Upper lobe of left lung (tissue), 6 donors: ENCODE data around the gene INHA. TPM values are rescaled to one million over a fixed set of nuclear protein-coding genes. Genes with fewer than 3 reads are reported as not detected.

Experiments
- ATAC-seq, 2 donors: fragments of 200-7000 bp; cut with Tn5 transposase; one replicate each; pipeline ENCODE4 v1.9.1; 2022; ENCODE audit warnings: mild to moderate bottlenecking in 2 of 2, moderate library complexity in 2 of 2; ENCODE audit not compliant: low FRiP score in 2 of 2
- DNase-seq, 2 donors: peaks; one replicate each; pipeline ENCODE4 v3.0.0-alpha.2; 2019 to 2020
- H3K27ac ChIP-seq, 4 donors: fragments of 200-600 bp; sonication (generic); one replicate each; pipeline ENCODE4 v1.5.1; 2016 to 2019
- H3K27me3 ChIP-seq, 4 donors: fragments of 200-600 bp; sonication (generic); one replicate each; pipeline ENCODE4 v1.5.1; 2017 to 2019
- H3K36me3 ChIP-seq, 4 donors: fragments of 200-600 bp; sonication (generic); one replicate each; pipeline ENCODE4 v1.5.1; 2016 to 2019
- H3K4me1 ChIP-seq, 4 donors: fragments of 200-600 bp; sonication (generic); one replicate each; pipeline ENCODE4 v1.5.1; 2018 to 2019
- H3K4me3 ChIP-seq, 4 donors: fragments of 200-600 bp; sonication (generic); one replicate each; pipeline ENCODE4 v1.5.1; 2017 to 2019; ENCODE audit warnings: mild to moderate bottlenecking in 2 of 4, moderate library complexity in 1 of 4
- H3K9me3 ChIP-seq, 4 donors: fragments of 200-600 bp; sonication (generic); one replicate each; pipeline ENCODE4 v1.5.1; 2018 to 2019
- CTCF ChIP-seq, 6 experiments: fragments of 450-650 bp in 4 of 6; fragments of 200-600 bp in 2 of 6; sonication (generic) in 2 of 6; IDR thresholded peaks; one replicate each; pipeline ENCODE4 v1.5.1; 2016 to 2019; ENCODE audit warnings: antibody characterized with exemption in 6 of 6
- EP300 ChIP-seq, 4 donors: sonication (generic); formaldehyde crosslinking; IDR thresholded peaks; one replicate each; pipeline ENCODE4 v1.5.1; 2017; ENCODE audit warnings: antibody characterized with exemption in 4 of 4, control low read depth in 2 of 4
- POLR2A ChIP-seq, 4 donors: fragments of 450-650 bp; IDR thresholded peaks; one replicate each; pipeline ENCODE4 v1.5.1; 2016 to 2017; ENCODE audit warnings: antibody characterized with exemption in 4 of 4, mild to moderate bottlenecking in 2 of 4
- POLR2AphosphoS5 ChIP-seq, 2 donors: sonication (generic); formaldehyde crosslinking; IDR thresholded peaks; one replicate each; pipeline ENCODE4 v1.5.1; 2017; ENCODE audit warnings: antibody characterized with exemption in 2 of 2
- WGBS, 2 donors: methylation state at CpG; one replicate each; pipeline ENCODE4 v1.1.5; 2017 to 2018; 5-methylcytosine and 5-hydroxymethylcytosine counted together
- total RNA-seq, 6 donors: library from RNA; depleted of rRNA in 4 of 6; stranded (reverse); fragments of >200 nt in 4 of 6; gene quantifications; one replicate each; pipeline versions ENCODE4 v1.1.0 to v1.2.1, GENCODE V29; 2016 to 2021
- donor health status: DM: no; HTN: no; CAD: no; lungs with moderate emphysema.
- donor health status: DM: no; HTN: yes; CAD: no; lungs with severe emphysema.

Gene INHA
- total RNA-seq, 6 donors from 2014 or later = 0.24 to 7.3 (median 0.43) TPM; not detected in 3

GRCh38 chr2:219549619-219550018, 22.5 kb upstream of the INHA start:
- no peaks in the 10 kb centered on the region for H3K36me3 ChIP-seq
- no peak overlapping the region for H3K4me3 ChIP-seq
- TF ChIP-seq POLR2AphosphoS5 (IDR thresholded peaks at IDR 0.05) = no peak
- no peak for TF ChIP-seq POLR2A (IDR thresholded peaks at IDR 0.05)
- TF ChIP-seq EP300 (IDR thresholded peaks at IDR 0.05) = no peak
- TF ChIP-seq CTCF (IDR thresholded peaks at IDR 0.05) = no peak
- ATAC-seq (no peak), DNase-seq (no peak)
- peaks cover 0 to 15% (median 7%) of the 10 kb centered on the region in 4 donors for H3K27me3 ChIP-seq
- H3K9me3 ChIP-seq = no peaks in the 10 kb centered on the region
- H3K4me1 ChIP-seq = peaks cover 19 to 24% (median 21%) of the 10 kb centered on the region in 4 donors
- H3K27ac ChIP-seq = no peak overlapping the region
- WGBS, 2 donors = 91 to 100% methylated on average over 2 to 9 of the region's 9 CpGs

- peaks cover 0 to 15% (median 7%) of the 10 kb centered on the region in 4 donors for H3K27me3 ChIP-seq
- H3K27ac ChIP-seq = peak overlapping the region in 1 of 4 donors; percentile 32
- H3K36me3 ChIP-seq = no peaks in the 10 kb centered on the region
- DNase-seq = peak; percentile 40 to 77
- no peak for TF ChIP-seq POLR2AphosphoS5 (IDR thresholded peaks at IDR 0.05)
- TF ChIP-seq EP300 (IDR thresholded peaks at IDR 0.05) = no peak
- TF ChIP-seq POLR2A (IDR thresholded peaks at IDR 0.05) = no peak
- no peak for TF ChIP-seq CTCF (IDR thresholded peaks at IDR 0.05)
- peak overlapping the region; percentile 46 to 78 (median 56) for H3K4me3 ChIP-seq
- H3K4me1 ChIP-seq = peaks cover 18 to 23% (median 19%) of the 10 kb centered on the region in 4 donors
- ATAC-seq = peak in 1 of 2 donors; percentile 0
- 10 to 12% methylated on average over 16 to 29 of the region's 54 CpGs for WGBS, 2 donors
- H3K9me3 ChIP-seq = no peaks in the 10 kb centered on the region
These were observed 20.4 kb upstream of the INHA start for GRCh38 chr2:219551441-219552381.

GRCh38 chr2:219552382-219553167, 19.5 kb upstream of the INHA start:
- no peak for TF ChIP-seq POLR2A (IDR thresholded peaks at IDR 0.05)
- no peak for TF ChIP-seq CTCF (IDR thresholded peaks at IDR 0.05)
- TF ChIP-seq POLR2AphosphoS5 (IDR thresholded peaks at IDR 0.05) = no peak
- TF ChIP-seq EP300 (IDR thresholded peaks at IDR 0.05) = no peak

GRCh38 chr2:219553168-219553417, 19.0 kb upstream of the INHA start:
- H3K4me1 ChIP-seq = peaks cover 18 to 23% (median 19%) of the 10 kb centered on the region in 4 donors
- WGBS, 2 donors = 32 to 37% methylated on average over 6 to 7 of the region's 7 CpGs
- TF ChIP-seq POLR2AphosphoS5 (IDR thresholded peaks at IDR 0.05) = no peak
- no peak for TF ChIP-seq EP300 (IDR thresholded peaks at IDR 0.05)
- no peak for TF ChIP-seq POLR2A (IDR thresholded peaks at IDR 0.05)
- no peak for TF ChIP-seq CTCF (IDR thresholded peaks at IDR 0.05)
- peak overlapping the region in 3 of 4 donors; percentile 50 to 78 (median 62) for H3K4me3 ChIP-seq
- H3K9me3 ChIP-seq = no peaks in the 10 kb centered on the region
- DNase-seq = no peak
- H3K27ac ChIP-seq = no peak overlapping the region
- no peaks in the 10 kb centered on the region for H3K36me3 ChIP-seq
- no peak for ATAC-seq
- H3K27me3 ChIP-seq = peaks cover 0 to 15% (median 7%) of the 10 kb centered on the region in 4 donors

More at GRCh38 chr2:219552382-219553167, 19.5 kb upstream of the INHA start:
- peaks cover 18 to 23% (median 19%) of the 10 kb centered on the region in 4 donors for H3K4me1 ChIP-seq
- H3K9me3 ChIP-seq = no peaks in the 10 kb centered on the region
- H3K36me3 ChIP-seq = no peaks in the 10 kb centered on the region
- DNase-seq (peak; percentile 83 to 97), ATAC-seq (peak; percentile 86 to 96)
- peaks cover 0 to 15% (median 7%) of the 10 kb centered on the region in 4 donors for H3K27me3 ChIP-seq
- peak overlapping the region in 1 of 4 donors; percentile 32 for H3K27ac ChIP-seq
- WGBS, 2 donors = 8% methylated on average over 8 of the region's 99 CpGs; no CpG with 5 or more reads in 1 of the 2 donors
- H3K4me3 ChIP-seq = peak overlapping the region; percentile 46 to 78 (median 56)
